GM12878 (cell line): ENCODE data around the gene CLBA1. TPM values are rescaled to one million over a fixed set of nuclear protein-coding genes. Genes with fewer than 3 reads are reported as not detected.
A peak's percentile ranks its signal among the peaks of the same experiment; 100 is the strongest.

ENCODE experiments used
- ATF7 ChIP-seq: fragments of 450-650 bp; IDR thresholded peaks from 2 replicates; pipeline ENCODE4 v1.6.1; 2016; ENCODE audit warnings: low read depth, mild to moderate bottlenecking
- BACH1 ChIP-seq: fragments of 450-650 bp; IDR thresholded peaks from 2 replicates; pipeline ENCODE4 v1.6.1; 2017; ENCODE audit warnings: mild to moderate bottlenecking, borderline replicate concordance
- BCL11A ChIP-seq: IDR thresholded peaks from 2 replicates; pipeline ENCODE4 v1.6.1; 2011; ENCODE audit warnings: low read depth, low read length
- BHLHE40 ChIP-seq, 2 experiments: fragments of 450-650 bp in 1 of 2; IDR thresholded peaks; 2 replicates each; pipeline ENCODE4 v1.6.1; 2011 to 2017; ENCODE audit warnings: low read depth in 2 of 2, borderline replicate concordance in 1 of 2, improper control_type of control experiment in 1 of 2, low read length in 1 of 2, mild to moderate bottlenecking in 1 of 2
- CHD2 ChIP-seq: IDR thresholded peaks from 2 replicates; pipeline ENCODE4 v1.6.1; 2011; ENCODE audit warnings: low read depth, low read length, improper control_type of control experiment, borderline replicate concordance
- CREB1 ChIP-seq: IDR thresholded peaks from 2 replicates; pipeline ENCODE4 v1.6.1; 2012; ENCODE audit warnings: low read depth, mild to moderate bottlenecking, inconsistent platforms
- EP300 ChIP-seq, 2 experiments: fragments of 150-350 bp in 1 of 2; IDR thresholded peaks; 2 replicates each; pipeline ENCODE4 v1.6.1; 2011 to 2012; ENCODE audit warnings: low read depth in 2 of 2, low read length in 2 of 2, borderline replicate concordance in 1 of 2, improper control_type of control experiment in 1 of 2, inconsistent platforms in 1 of 2; ENCODE audit not compliant: control insufficient read depth in 1 of 2
- FOXM1 ChIP-seq: IDR thresholded peaks from 2 replicates; pipeline ENCODE4 v1.6.1; 2012; ENCODE audit warnings: low read depth, mild to moderate bottlenecking, inconsistent platforms, low read length, moderate library complexity
- GABPA ChIP-seq: IDR thresholded peaks from 2 replicates; pipeline ENCODE4 v1.6.1; 2014; ENCODE audit warnings: antibody characterized with exemption, low read depth, mild to moderate bottlenecking, inconsistent platforms
- IKZF1 ChIP-seq: fragments of 450-650 bp; conservative IDR thresholded peaks from 2 replicates; pipeline ENCODE4 v1.6.1; 2017; ENCODE audit warnings: antibody characterized with exemption, mild to moderate bottlenecking
- IKZF2 ChIP-seq, 2 experiments: fragments of 450-650 bp; IDR thresholded peaks; 2 replicates each; pipeline ENCODE4 v1.6.1; 2017; ENCODE audit warnings: mild to moderate bottlenecking in 2 of 2, moderate library complexity in 2 of 2
- JUNB ChIP-seq: IDR thresholded peaks from 2 replicates; pipeline ENCODE4 v1.6.1; 2016; ENCODE audit warnings: antibody characterized with exemption, mild to moderate bottlenecking
- MTA3 ChIP-seq: IDR thresholded peaks from 2 replicates; pipeline ENCODE4 v1.6.1; 2012; ENCODE audit warnings: low read length, inconsistent platforms, borderline replicate concordance
- MYB ChIP-seq: fragments of 150-350 bp; IDR thresholded peaks from 2 replicates; pipeline ENCODE4 v1.6.1; 2014; ENCODE audit warnings: mild to moderate bottlenecking, low read depth, low read length, borderline replicate concordance
- NFIC ChIP-seq: IDR thresholded peaks from 2 replicates; pipeline ENCODE4 v1.6.1; 2012; ENCODE audit warnings: low read depth, mild to moderate bottlenecking, inconsistent platforms, low read length, moderate library complexity
- RAD21 ChIP-seq: IDR thresholded peaks from 2 replicates; pipeline ENCODE4 v1.6.1; 2011; ENCODE audit warnings: mild to moderate bottlenecking, low read depth, low read length, moderate library complexity; ENCODE audit not compliant: insufficient read depth
- TBL1XR1 ChIP-seq: IDR thresholded peaks from 2 replicates; pipeline ENCODE4 v1.6.1; 2012; ENCODE audit warnings: low read depth, low read length, improper control_type of control experiment
- WRNIP1 ChIP-seq: IDR thresholded peaks from 2 replicates; pipeline ENCODE4 v1.6.1; 2011; ENCODE audit warnings: low read depth, low read length, improper control_type of control experiment, borderline replicate concordance
- YY1 ChIP-seq: IDR thresholded peaks from 2 replicates; pipeline ENCODE4 v1.6.1; 2011; ENCODE audit warnings: low read depth, mild to moderate bottlenecking, low read length
- ZBED1 ChIP-seq: IDR thresholded peaks from 2 replicates; pipeline ENCODE4 v1.6.1; 2016; ENCODE audit warnings: borderline replicate concordance
- polyA plus RNA-seq, 11 experiments: library from polyadenylated mRNA; depleted of rRNA in 4 of 11; unstranded in 6 of 11; stranded (reverse) in 5 of 11; fragments of >200 nt; fragmentation: Nextera tagmentation in 4 of 11; fragmentation: Illumina TruSeq in 1 of 11; extraction: Ambion mirVana in 4 of 11; extraction: Trizol in 1 of 11; gene quantifications; 1 replicate in 1 of 11; 2 replicates in 10 of 11; pipeline versions ENCODE4 v1.2.1 to v1.2.3, GENCODE V29; 2011 to 2016; ENCODE audit warnings: inconsistent platforms in 2 of 11, missing spikeins in 2 of 11, low read depth in 1 of 11
- total RNA-seq, 4 experiments: library from RNA; depleted of rRNA in 3 of 4; stranded (reverse); fragments of >200 nt in 3 of 4; fragmentation: Illumina TruSeq in 1 of 4; extraction: Trizol in 1 of 4; gene quantifications; 2 replicates each; pipeline versions ENCODE4 v1.2.1 to v1.2.3, GENCODE V29; 2013 to 2021
- TF ChIP-seq, protein P1 (sequence below): IDR thresholded peaks from 2 replicates; pipeline ENCODE4 v1.6.1; 2011; ENCODE audit warnings: borderline replicate concordance, low read depth, mild to moderate bottlenecking, moderate library complexity, low read length; ENCODE audit not compliant: insufficient read depth, poor library complexity, severe bottlenecking
- TF ChIP-seq, protein P2 (sequence below): fragments of 450-650 bp; IDR thresholded peaks from 2 replicates; pipeline ENCODE4 v1.6.1; 2017; ENCODE audit warnings: low read depth, mild to moderate bottlenecking, moderate library complexity

The CLBA1 gene
- total and polyA plus RNA-seq, 10 of the 15 experiments (the other 5 are each of a cell fraction or from before 2014, with no cell fraction given), result 0.07 to 1.1 (median 0.62) TPM; not detected in 1

DNA sequence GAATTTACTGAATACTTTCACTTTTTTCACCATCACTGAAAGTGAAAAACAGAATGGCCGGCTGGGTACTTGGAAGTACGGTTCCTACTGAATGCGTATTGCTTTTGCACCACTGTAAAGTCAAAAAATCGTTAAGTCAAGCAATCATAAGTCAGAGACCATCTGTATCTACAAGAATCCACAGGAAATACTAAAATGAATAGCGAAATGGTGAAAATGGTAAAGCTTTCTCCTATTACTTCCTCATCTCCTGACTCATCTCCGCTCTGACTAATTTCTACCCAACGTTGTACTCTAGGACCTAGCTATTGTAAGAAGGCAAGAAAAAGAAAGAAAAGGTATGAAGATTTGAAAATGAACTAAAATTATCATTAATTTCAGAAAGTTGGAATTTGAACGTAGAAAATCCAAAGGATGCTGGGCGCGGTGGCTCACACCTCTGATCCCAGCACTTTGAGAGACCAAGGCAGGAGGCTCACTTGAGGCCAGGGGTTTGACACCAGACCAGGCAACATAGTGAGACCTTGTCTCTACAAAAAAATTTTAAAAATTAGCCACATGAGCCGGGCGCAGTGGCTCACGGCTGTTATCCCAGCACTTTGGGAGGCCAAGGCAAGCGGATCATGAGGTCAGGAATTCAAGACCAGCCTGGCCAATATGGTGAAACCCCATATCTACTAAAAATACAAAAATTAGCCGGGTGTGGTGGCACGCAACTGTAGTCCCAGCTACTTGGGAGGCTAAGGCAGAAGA is 40.6 kb downstream of the CLBA1 start (continued):
- TF ChIP-seq JUNB, result peak; percentile 95
- peak; percentile 16 to 27; a peak in 1 of 4 replicates for TF ChIP-seq BHLHE40 (IDR thresholded peaks at IDR 0.05; ENCODE audit: borderline replicate concordance in 1 of 2, low read depth in 2 of 2, low read length in 1 of 2)
- peak; percentile 77 for TF ChIP-seq FOXM1
- no peak for TF ChIP-seq CHD2
- TF ChIP-seq IKZF1, result peak; percentile 63
- TF ChIP-seq CREB1, result peak; percentile 45; the same call in 1 of the 2 replicates
- TF ChIP-seq, protein P1, sequence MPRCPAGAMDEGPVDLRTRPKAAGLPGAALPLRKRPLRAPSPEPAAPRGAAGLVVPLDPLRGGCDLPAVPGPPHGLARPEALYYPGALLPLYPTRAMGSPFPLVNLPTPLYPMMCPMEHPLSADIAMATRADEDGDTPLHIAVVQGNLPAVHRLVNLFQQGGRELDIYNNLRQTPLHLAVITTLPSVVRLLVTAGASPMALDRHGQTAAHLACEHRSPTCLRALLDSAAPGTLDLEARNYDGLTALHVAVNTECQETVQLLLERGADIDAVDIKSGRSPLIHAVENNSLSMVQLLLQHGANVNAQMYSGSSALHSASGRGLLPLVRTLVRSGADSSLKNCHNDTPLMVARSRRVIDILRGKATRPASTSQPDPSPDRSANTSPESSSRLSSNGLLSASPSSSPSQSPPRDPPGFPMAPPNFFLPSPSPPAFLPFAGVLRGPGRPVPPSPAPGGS, result peak; percentile 41
- no peak for TF ChIP-seq RAD21
- TF ChIP-seq TBL1XR1, result no peak
- TF ChIP-seq IKZF2 (IDR thresholded peaks at IDR 0.05), result peak; percentile 76
- TF ChIP-seq BCL11A, result 0 out of 2 replicates have a peak, but pooled peaks have one; percentile 63
- TF ChIP-seq GABPA, result peak; percentile 67
- no peak for TF ChIP-seq WRNIP1
- TF ChIP-seq EP300 (IDR thresholded peaks at IDR 0.05; ENCODE audit: borderline replicate concordance in 1 of 2, control insufficient read depth in 1 of 2, low read depth in 2 of 2, low read length in 2 of 2), result peak in 1 of 2 experiments; percentile 59; a peak in 2 of 4 replicates
- TF ChIP-seq, protein P2, sequence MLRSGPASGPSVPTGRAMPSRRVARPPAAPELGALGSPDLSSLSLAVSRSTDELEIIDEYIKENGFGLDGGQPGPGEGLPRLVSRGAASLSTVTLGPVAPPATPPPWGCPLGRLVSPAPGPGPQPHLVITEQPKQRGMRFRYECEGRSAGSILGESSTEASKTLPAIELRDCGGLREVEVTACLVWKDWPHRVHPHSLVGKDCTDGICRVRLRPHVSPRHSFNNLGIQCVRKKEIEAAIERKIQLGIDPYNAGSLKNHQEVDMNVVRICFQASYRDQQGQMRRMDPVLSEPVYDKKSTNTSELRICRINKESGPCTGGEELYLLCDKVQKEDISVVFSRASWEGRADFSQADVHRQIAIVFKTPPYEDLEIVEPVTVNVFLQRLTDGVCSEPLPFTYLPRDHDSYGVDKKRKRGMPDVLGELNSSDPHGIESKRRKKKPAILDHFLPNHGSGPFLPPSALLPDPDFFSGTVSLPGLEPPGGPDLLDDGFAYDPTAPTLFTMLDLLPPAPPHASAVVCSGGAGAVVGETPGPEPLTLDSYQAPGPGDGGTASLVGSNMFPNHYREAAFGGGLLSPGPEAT, result peak; percentile 45; the same call in 1 of the 2 replicates
- TF ChIP-seq BACH1, result no peak
- TF ChIP-seq NFIC, result peak; percentile 89
- peak; percentile 75 for TF ChIP-seq ATF7
- peak; percentile 39; the same call in 1 of the 2 replicates for TF ChIP-seq ZBED1
- no peak for TF ChIP-seq MYB
- 0 out of 2 replicates have a peak, but pooled peaks have one; percentile 35 for TF ChIP-seq YY1
- TF ChIP-seq MTA3, result peak; percentile 72; the same call in 1 of the 2 replicates
- TF ChIP-seq, all 136 proteins: peak for 29
